GM18868 (cell line): ENCODE data around the gene GMPPA.

Experiments used
- ATAC-seq: cut with Tn5 transposase; IDR thresholded peaks from one replicate; pipeline ENCODE4 v1.9.1; 2021; ENCODE audit warnings: mild to moderate bottlenecking, moderate library complexity; ENCODE audit not compliant: unreplicated experiment

Gene GMPPA

GRCh38 chr2:219467736-219468075, 31.0 kb upstream of the GMPPA start:
- no peak for ATAC-seq

DNA sequence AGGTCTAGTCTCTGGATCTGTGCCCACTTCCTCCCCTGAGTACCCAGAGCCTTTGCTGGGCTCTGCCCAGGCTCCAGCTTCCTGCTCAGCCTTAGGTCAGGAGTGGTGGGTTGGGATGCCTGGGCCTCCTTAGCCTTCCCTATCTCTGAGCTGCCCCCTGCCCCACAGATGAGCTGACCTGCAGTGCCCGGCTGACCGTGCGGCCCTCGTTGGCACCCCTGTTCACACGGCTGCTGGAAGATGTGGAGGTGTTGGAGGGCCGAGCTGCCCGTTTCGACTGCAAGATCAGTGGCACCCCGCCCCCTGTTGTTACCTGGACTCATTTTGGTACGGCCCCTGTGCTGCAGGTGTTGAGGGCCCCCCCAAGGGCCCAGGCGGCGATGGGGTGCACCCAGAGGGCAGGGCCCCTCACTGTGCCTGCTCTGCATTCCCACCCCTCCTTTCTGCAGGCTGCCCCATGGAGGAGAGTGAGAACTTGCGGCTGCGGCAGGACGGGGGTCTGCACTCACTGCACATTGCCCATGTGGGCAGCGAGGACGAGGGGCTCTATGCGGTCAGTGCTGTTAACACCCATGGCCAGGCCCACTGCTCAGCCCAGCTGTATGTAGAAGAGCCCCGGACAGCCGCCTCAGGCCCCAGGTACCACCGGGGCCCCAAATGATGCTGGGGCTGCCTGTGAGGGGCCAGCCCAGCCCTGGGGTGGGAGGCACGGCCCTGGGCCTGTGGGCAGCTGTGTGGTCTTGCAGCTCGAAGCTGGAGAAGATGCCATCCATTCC, 30.1 kb upstream of the GMPPA start:
- ATAC-seq, result no peak

DNA sequence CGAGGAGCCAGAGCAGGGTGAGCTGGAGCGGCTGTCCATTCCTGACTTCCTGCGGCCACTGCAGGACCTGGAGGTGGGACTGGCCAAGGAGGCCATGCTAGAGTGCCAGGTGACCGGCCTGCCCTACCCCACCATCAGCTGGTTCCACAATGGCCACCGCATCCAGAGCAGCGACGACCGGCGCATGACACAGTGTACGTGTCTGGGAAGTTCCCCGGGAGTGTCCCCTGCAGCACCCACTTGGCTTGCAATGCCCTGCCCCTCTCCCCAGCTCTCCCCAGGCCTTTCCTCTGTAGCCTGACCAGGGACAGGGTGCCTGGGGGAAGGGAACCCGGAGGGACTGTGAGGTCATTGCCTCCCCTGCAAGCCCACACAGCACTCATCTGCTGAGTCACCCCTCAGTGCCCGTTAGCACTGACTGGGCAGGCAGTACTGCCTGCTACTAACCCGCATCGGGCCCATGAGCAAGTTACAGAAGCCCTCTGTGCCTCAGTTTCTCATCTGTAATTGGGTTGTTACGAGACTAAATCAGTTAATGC, 29.4 kb upstream of the GMPPA start:
- no peak for ATAC-seq

- ATAC-seq, result no peak
Observed at GRCh38 chr2:219470429-219470828, 28.3 kb upstream of the GMPPA start.

DNA sequence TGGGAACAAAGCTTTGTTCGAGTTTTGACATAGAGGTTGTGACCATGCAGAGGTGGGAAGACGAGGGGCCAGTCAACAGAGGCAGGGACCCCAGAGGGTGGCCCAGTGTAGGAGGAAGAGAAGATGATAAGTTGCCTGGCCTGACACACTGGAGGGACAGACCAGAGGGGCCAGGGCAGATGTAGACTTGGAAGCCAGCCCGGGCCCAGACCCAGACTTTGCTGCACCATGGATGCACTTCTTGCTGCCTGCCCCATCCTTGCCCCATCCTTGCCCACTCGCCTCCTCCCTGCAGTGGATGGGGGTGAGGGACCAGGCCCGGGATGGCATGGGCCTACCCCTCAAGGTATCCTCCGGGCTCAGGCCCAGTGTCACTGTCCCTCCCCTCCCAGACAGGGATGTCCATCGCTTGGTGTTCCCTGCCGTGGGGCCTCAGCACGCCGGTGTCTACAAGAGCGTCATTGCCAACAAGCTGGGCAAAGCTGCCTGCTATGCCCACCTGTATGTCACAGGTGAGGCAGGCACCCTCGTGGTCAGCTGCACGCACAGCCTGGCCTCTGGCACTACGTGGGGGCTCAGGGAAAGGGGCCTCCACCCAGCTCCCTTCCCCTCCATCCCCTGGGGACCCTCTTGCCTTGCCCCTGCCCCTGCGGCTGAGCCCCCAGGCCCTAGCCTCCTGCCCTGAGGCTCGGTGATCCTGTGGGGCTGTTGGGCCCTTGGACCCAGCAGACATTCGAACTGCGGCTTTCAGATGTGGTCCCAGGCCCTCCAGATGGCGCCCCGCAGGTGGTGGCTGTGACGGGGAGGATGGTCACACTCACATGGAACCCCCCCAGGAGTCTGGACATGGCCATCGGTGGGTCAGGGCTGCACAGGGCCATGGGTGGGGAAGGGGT, 27.0 kb upstream of the GMPPA start:
- no peak for ATAC-seq

DNA sequence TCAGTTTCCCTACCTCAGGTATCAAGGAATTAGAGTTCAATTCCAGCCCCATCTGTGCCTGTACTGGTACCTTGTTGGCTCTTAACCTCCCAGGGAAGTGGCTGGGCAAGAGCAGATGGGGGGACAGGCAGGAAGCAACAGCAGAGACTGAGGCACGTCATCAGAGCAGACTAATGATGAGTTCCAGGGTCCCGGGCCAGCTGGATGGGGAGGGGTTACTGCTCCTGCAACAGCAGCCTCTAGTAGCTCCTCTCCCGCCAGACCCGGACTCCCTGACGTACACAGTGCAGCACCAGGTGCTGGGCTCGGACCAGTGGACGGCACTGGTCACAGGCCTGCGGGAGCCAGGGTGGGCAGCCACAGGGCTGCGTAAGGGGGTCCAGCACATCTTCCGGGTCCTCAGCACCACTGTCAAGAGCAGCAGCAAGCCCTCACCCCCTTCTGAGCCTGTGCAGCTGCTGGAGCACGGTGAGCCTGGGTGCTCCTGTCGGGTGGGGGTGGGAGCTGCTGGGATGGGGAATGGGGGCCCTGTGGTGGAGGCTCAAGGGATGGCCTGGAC, 26.0 kb upstream of the GMPPA start:
- no peak for ATAC-seq

DNA sequence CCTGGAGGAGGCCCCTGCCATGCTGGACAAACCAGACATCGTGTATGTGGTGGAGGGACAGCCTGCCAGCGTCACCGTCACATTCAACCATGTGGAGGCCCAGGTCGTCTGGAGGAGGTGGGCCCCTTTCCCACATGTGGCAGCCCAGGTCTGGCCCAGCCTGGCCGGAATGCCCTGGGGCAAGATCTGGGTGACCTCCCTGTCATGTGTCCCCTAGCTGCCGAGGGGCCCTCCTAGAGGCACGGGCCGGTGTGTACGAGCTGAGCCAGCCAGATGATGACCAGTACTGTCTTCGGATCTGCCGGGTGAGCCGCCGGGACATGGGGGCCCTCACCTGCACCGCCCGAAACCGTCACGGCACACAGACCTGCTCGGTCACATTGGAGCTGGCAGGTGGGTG, 25.2 kb upstream of the GMPPA start:
- ATAC-seq, result no peak

- no peak for ATAC-seq
Observed at GRCh38 chr2:219474285-219475060, 24.2 kb upstream of the GMPPA start.

DNA sequence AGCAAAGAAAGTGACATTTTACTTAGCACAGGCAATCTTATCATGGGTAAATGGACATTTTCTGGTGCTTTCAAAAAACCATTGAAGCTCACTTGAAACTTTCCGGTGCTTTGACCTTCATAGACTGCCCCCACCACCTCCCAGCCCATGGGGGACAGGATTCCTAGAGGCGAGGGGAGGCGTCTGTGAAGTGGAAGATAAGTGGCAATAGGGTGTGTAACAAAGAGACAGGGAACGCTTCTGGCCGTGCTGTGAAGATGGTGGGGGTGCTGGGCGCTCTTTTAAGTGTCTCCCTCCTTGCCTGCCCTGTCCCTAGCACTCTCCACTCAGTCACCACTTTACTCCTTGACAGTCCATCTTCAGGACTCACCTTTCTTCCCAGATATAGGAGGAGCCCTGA, 23.4 kb upstream of the GMPPA start:
- ATAC-seq, result no peak

DNA sequence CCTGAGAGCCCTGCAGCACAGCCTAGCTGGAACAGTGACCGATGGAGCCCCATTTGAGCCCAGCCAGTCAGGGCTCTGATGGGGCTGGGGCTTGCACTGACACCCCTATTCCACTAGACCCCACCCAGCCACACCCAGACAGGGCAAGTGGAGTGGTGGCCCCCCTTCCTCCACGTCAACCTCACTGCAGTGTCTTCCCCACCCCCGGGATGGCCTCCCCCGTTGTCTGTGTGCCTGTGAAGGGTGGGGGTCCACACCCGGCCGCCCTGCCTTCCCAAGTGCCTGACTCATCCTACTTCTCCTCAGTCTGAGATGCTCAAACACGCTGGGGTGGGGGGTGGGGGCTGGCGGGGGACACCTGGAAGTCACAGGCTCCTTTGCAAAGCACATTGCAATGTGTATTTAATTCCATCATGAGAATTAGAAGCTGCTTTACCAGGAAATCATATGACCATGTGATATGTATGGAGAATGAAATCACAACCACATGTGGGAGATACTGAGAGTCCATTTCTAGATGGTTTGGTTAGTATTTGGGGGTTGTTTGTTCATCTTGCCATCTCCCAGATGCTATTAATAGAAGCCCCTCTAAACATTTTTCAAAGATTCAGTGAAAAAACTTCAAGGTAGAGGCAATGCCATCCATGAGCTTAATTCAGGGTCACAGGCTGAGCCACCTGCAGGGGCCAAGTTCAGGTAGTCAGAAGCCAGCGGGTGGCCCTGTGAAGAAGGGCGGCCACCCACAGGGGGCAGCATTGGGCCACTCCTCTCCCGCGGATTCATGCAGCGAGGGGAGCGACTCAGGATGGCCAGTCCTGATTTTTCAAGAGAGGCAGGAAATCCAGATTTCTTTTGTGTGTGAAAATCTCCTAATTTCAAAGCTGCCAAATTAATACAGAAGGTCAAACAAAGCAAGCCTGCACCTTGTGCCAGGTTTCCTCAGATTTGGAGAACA, 22.7 kb upstream of the GMPPA start:
- ATAC-seq, result peak; percentile 63

DNA sequence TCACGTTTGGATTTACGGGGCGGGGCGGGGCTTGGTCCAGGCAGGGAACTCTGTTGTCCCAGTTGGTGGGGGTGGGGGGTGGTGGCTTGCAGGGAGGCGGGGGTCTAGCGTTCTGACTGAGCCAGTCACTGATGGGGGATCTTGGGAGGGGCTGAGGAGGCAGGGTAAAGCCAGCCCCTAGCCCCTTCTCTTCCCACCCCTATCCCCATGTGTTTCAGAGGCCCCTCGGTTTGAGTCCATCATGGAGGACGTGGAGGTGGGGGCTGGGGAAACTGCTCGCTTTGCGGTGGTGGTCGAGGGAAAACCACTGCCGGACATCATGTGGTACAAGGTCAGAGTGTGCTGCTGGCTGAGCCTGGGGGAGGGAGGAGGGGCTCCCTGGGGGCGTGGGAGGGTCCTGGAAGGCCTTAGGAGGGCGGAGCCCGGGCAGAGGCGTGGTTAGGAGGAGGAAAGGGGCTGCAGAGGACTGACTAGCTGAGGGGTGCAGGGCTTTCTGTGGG, 22.0 kb upstream of the GMPPA start:
- no peak for ATAC-seq

- ATAC-seq, result no peak
Observed at GRCh38 chr2:219477179-219477578, 21.5 kb upstream of the GMPPA start.

DNA sequence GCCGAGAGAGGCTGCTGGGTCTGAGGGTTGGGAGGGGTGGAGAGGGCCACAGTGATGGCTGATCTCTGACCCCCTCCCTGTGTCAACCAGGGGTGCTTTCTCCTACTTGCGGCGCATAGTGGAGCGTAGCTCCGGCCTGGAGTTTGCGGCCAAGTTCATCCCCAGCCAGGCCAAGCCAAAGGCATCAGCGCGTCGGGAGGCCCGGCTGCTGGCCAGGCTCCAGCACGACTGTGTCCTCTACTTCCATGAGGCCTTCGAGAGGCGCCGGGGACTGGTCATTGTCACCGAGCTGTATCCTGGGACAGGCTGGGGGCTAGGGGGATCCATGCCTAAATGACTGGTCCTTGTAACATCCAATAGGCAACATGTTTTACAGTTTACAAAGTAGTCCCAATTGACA, 20.9 kb upstream of the GMPPA start:
- ATAC-seq, result no peak

GRCh38 chr2:219478916-219479315, 19.8 kb upstream of the GMPPA start:
- no peak for ATAC-seq

- no peak for ATAC-seq
Observed at GRCh38 chr2:219480004-219480403, 18.7 kb upstream of the GMPPA start.

GRCh38 chr2:219482674-219483405, 15.9 kb upstream of the GMPPA start:
- ATAC-seq, result no peak

DNA sequence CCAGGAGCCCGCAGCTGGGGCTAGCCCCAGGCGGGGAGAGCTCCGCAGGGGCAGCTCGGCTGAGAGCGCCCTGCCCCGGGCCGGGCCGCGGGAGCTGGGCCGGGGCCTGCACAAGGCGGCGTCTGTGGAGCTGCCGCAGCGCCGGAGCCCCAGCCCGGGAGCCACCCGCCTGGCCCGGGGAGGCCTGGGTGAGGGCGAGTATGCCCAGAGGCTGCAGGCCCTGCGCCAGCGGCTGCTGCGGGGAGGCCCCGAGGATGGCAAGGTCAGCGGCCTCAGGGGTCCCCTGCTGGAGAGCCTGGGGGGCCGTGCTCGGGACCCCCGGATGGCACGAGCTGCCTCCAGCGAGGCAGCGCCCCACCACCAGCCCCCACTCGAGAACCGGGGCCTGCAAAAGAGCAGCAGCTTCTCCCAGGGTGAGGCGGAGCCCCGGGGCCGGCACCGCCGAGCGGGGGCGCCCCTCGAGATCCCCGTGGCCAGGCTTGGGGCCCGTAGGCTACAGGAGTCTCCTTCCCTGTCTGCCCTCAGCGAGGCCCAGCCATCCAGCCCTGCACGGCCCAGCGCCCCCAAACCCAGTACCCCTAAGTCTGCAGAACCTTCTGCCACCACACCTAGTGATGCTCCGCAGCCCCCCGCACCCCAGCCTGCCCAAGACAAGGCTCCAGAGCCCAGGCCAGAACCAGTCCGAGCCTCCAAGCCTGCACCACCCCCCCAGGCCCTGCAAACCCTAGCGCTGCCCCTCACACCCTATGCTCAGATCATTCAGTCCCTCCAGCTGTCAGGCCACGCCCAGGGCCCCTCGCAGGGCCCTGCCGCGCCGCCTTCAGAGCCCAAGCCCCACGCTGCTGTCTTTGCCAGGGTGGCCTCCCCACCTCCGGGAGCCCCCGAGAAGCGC, 15.0 kb upstream of the GMPPA start:
- no peak for ATAC-seq
